Right lobe of liver (tissue), 4 donors: ENCODE measurements around the gene MYO1D.

Source experiments
- CTCF ChIP-seq, 4 donors: fragments of 200-600 bp in 3 of 4; fragments of 450-650 bp in 1 of 4; IDR thresholded peaks; one replicate each; pipeline versions ENCODE4 v1.5.1 to v1.8.0; 2016 to 2022; ENCODE audit warnings: antibody characterized with exemption in 4 of 4, mild to moderate bottlenecking in 2 of 4
- POLR2A ChIP-seq: fragments of 450-650 bp; IDR thresholded peaks from one replicate; pipeline ENCODE4 v1.6.1; 2017; ENCODE audit warnings: antibody characterized with exemption, mild to moderate bottlenecking
- donor health status: DM: no; HTN: no; CAD: no.
- donor health status: DM: no; HTN: no; CAD: no.
- donor health status: DM: no; HTN: yes; CAD: no.

- TF ChIP-seq POLR2A (no peak), CTCF (IDR thresholded peaks at IDR 0.05) (no peak)
These were observed 361.1 kb downstream of the MYO1D start for GRCh38 chr17:32515677-32516383.
